ENCODE data around the gene DPP10.
"Not testable (repeated sequence)": the region's sequence is repeated elsewhere in the genome, so short reads cannot be mapped to it uniquely, and the experiment has no call there.

DPP10 gene

DNA sequence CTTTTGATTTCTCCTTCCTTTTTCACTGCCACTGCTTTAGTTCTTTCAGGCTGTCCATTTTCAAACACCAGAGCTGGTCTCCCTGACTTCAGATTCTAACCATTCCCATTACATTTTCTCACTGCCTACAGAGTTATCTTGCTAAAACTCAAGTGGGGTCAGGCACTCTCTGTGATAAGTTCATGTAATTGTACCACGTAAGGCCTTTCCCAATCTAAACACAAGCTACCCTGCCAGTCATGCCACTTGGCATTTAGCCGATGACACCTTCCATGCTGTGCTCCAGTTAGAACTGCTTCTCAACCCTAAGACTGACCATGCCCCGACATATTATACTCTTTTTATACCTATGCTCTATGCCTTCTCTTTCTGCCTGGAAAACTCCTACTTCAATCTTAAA lies 592.4 kb downstream of the DPP10 start:
- no peak for DNase-seq

DNA sequence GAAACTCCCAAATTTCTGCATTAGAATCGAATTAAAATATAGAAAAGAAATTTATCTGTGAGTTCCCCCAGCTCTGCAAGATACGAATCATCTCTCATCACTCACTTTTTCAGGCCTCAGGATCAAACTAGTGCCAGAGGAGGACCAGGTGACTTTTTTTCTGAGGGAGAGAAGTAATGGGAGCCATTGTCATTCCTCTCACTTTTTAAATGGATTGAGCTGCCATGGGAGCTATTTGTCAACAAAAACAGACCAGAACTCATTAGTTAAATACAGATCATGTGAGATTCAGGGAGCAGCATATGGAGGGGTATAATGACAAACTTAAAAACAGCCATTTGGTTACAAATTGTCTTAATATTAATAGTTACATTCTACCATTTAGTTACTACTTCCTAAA lies 594.4 kb downstream of the DPP10 start:
- DNase-seq, result no peak

DNA sequence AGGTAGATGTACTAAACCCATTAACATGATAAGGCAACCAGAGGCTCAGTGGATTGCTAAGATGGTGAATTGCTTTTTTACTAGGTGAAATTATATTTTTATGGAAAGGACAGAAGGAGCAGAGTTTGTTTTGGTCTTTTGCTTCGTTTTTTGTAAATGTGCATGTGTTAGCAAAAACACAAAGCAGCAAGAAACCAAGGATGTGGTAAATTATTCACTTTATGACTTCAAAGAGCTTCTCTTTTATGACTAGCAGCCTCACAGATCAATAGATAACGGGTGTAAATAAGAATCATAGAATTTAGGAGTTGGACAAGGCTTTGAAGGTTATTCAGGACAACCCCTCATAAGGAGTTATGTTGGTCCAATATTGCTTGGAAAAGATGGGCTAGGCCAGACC lies 615.0 kb downstream of the DPP10 start:
- DNase-seq, result no peak

DNA sequence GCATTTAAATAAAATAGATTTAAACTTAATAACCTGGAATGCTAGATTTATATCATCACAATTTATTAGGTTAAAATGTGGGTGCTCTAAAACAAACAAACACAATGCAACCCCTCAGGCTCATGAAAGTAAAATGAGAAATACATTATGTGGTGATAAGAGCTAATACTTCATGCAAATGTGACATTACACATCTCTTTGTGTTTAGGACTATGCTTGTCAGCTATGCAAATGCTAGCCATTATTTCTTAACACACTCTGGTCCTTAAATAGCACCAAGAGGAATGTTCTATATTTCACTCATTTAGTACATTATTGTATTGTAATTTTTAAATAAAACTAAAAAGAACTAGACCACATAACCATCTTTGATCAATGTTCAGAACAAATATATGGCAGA lies 627.6 kb downstream of the DPP10 start:
- no peak for DNase-seq

DNA sequence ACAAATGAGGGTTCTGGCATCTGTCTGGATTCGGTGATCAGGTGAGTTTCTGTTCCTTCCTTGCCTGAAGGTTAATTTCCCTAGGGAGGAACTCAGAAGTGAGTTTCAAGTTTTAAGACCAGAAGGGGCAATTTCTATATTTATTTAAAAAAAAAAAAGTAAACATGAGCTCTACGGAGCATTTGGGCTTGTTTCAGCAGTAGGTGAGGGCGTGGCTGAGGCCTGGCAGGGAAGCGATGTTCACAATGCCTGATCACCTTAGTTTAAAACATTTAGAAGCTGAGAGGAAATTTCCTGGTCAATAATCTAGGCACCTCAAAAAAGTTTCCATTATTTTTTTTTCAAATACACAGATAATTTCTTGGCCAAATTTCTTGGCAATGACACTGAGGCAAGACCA lies 629.1 kb downstream of the DPP10 start:
- DNase-seq, result no peak

DNA sequence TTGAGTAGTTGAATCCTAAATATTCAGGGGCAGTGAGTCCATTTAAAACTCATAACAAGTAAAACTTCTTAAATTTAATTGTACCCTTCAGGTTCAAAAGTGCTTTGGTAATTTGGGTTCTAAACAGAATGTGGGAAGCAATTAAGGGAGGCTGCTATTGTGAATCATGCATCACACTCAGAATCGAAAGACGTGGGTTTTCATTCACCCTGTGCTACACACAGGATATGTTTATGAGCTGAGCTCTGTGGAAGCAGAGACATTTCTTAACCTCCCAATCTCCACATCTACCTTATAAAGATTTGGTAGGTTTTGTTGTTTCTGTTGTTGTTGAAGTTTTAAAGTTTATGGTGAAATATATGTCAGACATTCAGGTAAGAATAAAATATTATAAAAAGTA lies 633.4 kb downstream of the DPP10 start:
- DNase-seq, result no peak

DNA sequence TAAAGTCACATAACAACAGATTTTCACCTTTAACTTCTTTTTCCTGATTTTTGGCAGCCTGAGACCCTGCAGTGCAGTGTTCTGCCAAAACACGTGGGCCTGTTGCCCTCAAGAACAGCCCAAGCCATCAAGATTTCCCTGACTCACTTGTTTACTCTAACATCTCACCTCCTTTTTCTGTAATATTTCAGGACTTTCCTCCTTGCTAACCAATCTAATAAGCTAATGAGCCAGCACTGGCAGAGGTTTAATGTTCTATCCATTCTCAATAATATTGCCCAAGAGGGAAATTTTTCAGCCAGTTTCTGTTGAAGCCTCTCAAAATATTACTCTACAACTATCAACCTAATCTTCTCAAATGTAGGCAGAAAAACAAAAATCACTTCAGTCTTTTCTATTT lies 635.2 kb downstream of the DPP10 start:
- no peak for DNase-seq

DNA sequence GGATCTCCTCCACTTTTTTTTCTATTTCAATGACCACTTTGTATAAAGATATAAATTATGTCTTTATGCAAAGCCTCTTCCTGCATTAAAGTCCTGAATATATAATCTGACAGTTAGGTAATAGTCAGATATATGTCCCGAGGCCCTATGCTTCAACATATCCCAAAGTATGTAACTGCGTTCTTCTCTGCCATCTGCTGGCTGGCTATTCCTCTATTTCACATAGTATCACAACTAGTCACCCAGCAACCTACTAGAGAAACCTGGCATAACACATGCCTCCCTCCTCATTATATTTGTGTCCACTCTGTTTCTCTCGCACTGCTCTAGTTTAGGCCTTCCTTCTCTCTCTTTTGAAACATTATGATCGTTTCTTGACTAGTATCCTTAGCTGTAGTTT lies 640.8 kb downstream of the DPP10 start:
- no peak for DNase-seq

DNA sequence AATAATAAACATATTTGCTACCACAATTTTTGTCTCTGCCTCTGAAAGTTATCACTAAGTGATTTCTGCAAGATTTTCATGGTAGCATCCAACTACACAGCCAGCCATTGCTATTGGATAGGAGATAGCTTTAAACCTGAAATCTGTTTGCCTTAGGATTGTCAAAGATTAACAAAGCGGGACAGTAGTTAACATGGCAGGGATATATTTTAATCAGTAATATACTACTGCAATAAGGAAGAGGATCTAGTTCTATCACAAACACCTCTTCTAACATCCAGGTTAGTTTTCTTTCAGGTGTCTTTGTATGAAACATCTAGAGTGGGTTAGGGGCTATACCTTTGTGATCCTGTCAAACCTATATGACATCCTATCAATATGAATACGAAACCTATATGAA lies 641.3 kb downstream of the DPP10 start:
- no peak for DNase-seq

DNA sequence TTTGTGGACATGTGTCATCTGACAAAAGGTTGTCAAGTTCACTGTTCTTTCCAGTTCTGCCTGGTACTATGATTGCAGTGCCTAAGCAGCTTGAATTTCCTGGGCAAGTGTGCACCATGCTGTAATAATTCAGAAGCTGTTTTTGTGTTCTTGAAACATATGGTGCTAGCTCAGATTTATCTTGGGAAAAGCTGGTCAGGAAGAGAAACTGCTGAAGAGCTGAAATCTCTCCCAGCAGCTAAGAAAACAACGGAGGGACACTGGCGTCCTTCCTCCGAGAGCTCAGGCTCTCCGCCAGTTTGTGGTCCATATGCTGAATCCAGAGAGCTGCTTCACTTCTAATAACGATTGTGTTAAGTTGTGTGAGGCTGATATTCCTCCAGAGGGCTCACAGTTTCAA lies 642.0 kb downstream of the DPP10 start:
- DNase-seq, result no peak

DNA sequence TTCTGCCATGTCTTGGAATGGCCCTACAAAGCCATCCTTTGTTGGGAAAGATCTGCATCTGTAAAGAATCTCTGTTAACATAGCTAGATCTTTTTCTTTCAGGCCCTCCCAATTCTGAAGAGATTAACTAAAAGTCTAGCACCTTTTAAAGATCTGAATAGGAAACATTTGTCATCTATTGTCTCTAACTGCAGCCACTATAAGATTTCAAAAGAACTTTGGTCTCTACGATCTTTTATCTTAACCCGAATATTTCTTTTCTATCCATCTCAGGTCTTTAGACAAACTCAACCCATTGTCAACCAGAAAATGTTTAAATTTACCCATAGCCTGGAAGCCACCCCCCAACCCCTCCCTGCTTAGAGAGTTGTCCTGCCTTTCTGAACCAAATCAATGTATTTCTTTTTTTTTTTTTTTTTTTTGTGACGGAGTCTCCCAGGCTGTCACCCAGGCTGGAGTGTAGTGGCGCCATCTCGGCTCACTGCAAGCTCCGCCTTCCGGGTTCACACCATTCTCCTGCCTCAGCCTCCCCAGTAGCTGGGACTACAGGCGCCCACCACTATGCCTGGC lies 643.7 kb downstream of the DPP10 start:
- DNase-seq, result not testable (repeated sequence)

DNA sequence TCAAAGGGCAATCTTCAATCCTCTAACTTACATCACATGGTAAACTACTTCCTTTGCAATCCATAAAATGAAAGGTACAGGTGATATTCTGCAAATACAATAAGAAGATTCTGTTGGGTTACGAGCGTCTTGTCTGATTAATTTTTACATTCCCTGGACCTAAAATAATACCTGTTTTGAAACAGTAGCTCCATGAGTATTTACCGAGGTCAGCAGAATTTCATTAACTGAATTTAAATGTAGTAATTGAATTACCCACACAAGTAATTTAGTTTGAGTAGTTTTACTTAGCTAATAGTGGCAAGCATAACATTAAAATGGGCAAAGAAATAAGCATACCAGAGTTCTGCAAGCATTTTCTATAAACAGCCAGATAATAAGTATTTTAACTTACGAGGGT lies 652.0 kb downstream of the DPP10 start:
- no peak for DNase-seq

DNA sequence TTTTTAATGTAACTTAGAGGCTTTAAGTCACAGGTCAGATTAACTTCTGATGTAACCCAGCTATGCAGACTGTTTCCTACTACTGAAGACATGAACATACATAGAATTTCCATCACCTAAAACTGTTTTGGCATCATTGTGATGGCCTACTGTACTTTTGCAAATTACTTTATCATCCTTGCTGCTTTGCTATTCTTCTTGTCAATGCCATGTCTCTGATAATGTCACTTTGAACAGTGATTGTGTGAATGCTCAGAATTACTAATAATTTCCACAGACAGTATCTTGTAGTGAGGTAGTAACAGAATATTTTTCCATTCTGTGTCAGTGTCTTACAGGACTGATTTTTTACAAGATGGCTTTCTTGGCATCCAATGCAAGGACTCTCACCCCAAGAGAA lies 663.5 kb downstream of the DPP10 start:
- DNase-seq, result no peak

DNA sequence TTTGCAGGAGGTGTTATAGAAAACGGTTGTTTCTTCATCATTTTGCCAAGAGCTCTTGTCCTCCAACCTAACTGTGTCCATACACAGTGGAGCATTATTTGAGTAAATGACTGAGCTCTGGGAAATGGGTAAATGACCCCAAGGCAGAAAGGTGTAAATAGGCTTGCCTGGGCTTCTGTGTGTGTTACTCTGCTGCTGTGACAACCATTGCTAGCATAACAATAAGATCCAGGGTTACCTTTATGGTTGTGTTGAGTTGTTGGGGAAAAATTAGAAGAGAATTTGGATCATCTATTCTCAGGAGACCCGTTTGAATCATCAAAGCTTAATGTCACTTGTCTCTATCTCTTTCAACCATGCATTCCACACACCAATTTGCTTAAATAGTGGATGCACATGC lies 672.7 kb downstream of the DPP10 start:
- no peak for DNase-seq

DNA sequence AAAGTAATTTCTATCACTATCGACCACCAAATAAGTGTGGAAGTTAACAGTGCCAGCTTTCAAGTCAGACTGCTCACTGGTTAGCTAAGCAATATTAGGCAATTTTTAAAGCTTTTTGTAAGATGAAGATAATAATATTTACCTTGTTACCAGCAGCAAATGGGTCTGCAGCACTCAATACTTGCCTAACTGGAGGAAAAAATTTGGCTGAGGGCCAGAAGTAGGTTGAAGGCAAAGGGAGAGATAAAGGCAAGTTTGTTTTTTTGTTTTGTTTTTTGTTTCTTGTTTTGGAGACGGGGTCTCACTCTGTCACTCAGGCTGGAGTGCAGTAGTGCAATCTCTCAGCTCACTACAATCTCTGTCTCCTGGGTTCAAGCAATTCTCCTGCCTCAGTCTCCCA lies 675.9 kb downstream of the DPP10 start:
- no peak for DNase-seq

DNA sequence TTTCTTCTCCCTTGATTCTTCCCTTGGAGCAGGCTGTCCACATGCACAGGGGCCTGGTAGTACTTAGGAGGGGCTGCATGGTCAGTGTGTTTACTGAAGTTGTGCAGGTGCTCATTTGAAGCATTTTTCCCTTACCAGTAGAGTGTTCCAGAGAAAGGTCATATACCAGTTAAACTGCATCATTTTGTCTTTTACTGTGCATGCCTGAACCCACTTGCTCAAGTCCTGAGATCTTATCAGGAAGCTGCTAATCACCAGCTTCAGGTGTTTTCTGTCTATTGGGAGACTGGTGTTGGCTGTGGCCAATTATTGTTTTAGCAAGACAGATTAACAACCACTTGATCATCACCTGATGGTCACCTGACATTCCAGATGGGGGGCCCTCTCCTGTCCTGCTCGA lies 676.6 kb downstream of the DPP10 start:
- DNase-seq, result no peak

DNA sequence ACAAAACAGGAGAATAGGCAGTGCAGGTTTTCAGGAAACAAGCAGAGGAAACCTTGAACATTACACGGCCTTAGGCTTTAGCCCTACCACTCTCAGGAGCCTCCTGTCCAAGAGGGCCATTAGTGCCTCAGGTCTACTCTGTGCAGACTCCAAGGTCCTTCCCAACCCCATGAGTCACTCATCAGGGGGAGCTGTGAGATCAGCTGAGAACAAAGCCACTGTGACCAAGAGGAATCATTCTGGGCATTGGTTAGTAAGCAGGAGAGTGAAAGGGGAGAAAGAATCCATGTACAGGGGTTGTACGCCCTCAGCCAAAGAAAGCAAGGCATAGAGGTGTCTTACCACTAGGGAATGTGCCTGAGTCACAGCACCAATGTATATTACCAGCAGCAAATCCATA lies 680.3 kb downstream of the DPP10 start:
- DNase-seq, result no peak

DNA sequence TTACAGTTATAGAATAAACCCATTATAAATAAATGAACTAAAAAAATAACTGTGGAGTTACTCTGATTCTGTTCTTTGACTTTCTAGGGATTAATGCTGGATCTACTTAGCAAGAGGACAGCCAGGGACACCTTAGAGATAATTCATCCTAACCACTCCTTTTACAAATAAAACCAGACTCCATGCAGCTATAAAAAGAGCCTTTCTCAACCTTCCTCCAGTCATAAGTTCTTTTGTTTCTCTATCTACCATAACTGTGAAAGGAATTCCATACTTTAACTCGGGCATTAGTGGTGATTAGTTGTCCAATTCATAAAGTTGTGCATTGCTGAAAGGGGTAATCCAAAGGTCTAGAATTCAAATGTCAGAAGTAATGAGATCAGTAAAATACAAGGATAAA lies 682.4 kb downstream of the DPP10 start:
- DNase-seq, result no peak

DNA sequence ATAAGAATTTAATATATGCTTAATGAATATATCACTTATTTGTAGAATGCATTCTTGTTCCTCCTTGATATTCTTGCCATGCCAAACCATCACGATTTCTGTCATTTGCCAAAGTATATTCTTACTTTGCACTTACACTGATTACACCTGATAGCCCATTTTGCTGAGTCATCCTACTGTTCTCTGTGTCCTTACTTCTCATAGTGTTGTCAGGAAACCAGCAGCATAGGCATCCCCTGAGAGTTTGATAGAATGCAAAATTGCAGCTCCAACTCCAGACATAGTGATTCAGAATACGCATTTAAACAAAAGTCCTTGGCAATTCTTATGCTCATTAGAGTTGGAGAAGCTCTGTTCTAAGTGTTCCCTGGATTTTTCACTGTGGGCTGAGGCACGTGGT lies 687.1 kb downstream of the DPP10 start:
- DNase-seq, result no peak

DNA sequence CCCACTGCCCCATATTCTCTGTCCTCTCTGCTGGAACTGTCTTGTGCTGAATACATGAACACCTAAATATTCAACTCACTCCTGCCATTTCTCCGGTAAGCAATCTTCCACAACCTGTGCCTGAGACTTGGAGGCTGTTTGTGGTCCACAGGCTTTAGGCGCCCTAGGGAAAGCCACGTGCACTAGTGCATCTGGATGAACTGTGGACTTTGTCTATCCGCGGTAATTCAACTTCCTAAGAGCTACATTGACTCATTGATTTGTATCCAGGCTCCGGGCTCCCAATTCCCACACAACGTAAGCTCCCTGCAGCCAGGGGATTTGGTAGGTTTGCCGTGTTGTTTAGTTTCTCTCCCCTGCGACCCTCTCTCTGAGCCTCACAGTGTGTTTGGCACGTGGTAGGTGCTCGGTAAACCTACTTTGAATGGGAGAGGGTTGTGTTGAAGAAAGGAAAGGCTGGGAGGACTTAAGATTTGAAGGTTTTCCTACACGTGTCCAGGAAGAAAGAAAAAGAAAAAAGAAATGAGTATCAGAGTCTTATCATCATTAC lies 718.2 kb downstream of the DPP10 start:
- no peak for DNase-seq

DNA sequence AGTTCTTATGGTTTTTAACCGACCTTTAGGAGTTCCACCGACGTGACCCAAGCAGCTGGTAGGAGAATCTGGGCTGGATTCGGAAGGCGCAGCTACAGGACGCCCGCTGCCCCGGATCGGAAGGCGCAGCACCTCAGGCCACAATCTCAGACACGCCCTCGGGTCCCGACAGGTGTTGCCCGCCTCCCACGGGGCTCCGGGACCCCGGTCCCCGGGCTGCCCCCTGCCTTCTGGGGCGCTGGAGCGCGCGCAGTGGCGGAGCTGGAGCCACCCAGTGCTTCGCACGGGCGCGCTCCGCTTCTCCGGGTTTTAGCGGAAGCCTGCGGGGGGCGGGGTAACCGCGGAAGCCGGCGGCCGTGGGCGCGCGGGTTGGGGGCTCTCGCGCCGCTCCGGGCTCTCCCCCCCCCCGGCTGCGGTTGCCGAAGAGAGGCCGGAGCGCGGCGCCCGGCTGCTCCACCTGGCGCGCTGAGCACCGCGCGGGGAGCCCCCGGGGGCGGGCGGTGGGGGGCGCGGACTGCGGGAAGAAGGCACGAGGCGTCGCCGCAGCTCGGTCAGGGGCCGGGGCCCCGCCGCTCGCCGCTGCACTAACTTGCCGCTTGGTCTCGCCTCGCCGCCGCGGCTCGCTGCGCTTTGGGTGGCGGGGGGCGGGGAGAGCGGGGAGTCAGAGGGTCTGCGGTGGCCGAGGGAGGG lies 718.8 kb downstream of the DPP10 start:
- DNase-seq, result no peak

DNA sequence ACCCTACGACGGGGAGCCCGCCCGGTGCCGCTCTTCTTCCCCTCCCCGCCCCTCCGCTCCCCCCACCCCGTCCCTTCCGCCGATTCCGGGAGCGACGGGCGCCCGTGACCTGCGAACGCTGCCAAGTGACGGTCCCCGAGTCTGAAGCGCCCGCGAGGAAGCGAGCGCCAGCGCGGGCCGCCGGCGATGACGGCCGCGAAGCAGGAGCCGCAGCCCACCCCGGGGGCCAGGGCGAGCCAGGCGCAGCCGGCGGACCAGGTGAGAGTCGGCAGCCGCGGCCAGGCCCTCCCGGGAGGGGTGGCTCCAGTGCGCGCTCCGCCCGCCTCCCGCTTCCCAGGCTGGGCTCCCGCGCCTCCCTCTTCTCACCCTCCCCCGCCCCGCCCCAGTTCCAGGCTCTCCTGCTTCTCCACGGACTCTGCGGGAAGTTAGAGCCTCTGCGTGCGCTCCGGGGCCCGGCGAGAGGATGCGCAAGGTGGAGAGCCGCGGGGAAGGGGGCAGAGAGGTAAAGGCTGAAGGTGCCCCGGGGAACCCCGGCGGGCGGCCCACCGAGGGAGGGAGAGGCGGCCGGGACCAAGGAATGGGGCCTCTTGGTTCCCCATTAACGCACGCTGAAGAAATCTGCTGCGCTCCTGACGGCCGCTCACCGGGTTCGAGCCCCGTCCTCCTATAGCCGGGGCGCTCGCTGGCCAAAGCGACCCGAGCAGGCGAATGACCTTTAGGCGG lies 719.5 kb downstream of the DPP10 start:
- no peak for DNase-seq

DNA sequence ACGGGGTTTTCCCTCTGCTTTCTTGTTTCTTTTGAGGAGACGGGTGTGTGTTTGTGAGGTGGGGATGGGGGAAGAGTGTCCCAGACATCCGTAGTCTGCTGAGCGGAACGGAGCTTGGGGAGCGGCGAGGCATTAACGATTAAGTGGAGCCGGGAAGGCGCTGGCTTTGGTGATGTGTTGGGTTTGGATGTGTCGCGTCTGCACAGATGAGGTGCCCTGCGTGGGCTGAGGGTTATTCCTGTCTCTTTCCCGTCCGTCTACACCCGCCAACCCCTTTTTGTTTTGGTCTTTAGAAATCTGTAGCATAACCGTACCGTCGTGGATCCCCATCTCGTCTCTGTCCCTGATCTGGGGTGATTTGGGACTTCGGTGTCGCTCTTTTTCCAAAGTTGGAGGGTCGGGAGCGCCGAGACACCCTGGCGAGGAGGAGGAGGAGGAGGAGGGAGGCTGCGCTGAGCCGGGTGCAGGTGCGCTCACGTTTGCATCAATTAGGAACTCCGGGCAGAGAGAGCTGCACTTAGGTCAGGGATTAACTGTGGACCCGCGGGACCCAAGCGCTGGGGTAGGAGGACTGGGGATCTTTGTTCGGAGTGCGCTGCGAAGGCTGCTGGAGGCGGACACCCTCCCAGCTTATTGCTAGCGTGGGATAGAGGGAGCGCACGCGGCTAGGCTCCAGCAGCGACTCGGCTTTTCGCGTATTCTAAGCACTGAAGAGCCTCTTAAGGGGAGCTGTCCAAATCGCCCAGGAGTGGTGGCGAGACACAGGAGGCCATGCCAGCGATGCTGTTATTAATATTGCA lies 720.3 kb downstream of the DPP10 start:
- no peak for DNase-seq

DNA sequence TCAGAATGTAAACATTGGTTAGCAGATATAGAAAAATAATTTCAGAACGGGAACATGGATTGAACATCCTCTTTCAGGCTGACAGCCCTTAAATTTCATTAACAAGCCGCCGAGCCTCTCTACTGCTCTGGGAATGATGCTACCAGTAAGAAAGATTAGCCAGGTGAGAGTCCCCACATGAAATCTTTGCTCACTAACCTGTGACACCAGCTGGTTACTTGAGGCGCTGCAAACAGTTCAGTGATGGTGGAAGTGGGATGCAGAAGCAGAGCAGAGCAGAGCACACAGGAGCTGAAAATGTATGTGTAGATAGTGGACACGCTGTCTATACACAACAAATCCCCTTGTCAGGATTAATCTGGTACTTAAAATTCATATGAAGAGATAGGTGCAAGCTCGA lies 721.1 kb downstream of the DPP10 start:
- no peak for DNase-seq
